GM04504 (cell line): Measurements from ENCODE around the gene CSF3.

Experiments used
- DNase-seq: peaks from one replicate; pipeline ENCODE4 v3.0.0-alpha.2; 2012; ENCODE audit warnings: low read depth

Gene CSF3

DNA sequence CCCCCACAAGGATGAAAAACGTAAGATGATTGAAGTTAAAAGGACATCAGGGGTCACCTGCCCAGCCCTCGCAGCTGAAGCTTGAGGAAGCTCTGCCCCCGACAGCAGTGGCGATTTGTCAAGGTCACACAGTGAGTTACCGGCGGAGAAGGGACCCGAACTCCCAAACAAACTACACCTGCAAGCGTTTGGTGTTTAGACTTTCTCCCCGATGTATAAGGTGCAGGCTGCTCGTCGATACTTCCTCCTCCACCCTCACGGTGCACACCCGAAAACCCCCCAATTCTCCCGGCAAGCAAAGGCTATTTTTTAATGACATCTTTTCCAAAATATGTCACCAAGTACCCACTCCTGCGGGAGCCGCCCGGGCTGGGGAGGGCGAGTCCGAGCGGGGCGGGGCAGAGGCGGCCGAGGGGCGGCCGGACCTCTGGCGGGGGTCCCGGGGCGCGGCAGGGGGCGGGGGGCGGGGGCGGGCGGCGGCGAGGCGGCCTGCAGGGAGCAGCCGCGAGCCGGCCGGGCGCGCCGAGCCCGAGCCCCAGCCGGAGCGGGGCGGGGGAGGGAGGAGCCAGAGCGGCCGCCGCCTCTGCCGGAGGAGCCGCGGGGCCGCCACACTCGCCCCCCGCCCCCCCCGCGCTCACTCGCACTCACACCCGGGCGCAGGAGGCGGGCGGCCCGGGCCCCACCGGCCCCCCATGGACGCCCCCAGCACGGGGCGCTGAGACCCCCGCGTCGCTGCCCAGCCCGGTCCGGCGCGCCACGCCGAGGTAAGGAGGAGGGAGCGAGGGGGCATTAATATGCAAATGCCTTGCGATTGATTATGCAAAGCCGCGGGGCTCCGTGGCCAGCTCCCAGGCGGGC lies 47.3 kb downstream of the CSF3 start, which contains the start of gene THRA:
TSS of gene THRA (plus strand) at position 637 of the 858 bp plus-strand sequence. CDS start 11,524 bp downstream, outside the sequence.
- no peak for DNase-seq

DNA sequence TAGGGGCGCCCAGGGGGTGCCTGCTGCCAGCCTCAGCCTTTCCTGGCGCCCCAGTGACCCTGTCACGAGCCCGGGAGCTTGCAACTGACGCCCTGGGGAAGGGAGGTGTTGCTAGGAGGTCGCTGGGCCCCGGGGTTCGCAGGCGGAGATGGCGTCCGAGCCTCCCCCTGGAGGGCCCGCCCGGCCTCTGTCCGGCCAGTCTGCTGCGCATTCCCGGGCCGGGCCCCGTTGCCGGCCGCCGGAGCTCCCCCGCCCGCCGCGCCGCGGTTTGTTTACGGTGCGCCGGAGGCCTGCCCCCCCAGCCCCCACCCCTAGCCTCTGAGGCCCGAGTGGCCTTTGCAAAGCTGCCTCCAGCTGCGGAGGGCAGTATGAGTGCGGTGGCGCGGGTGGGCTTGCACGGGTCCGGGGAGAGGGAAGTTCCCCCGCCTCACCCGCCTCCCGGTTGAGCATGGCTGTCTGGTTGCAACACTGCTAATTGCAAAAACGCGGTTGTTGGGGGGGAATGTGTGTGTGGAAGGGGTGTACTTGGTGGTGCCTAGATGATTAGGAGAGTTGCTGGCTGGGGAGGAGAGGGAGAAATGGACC lies 48.0 kb downstream of the CSF3 start:
- no peak for DNase-seq

DNA sequence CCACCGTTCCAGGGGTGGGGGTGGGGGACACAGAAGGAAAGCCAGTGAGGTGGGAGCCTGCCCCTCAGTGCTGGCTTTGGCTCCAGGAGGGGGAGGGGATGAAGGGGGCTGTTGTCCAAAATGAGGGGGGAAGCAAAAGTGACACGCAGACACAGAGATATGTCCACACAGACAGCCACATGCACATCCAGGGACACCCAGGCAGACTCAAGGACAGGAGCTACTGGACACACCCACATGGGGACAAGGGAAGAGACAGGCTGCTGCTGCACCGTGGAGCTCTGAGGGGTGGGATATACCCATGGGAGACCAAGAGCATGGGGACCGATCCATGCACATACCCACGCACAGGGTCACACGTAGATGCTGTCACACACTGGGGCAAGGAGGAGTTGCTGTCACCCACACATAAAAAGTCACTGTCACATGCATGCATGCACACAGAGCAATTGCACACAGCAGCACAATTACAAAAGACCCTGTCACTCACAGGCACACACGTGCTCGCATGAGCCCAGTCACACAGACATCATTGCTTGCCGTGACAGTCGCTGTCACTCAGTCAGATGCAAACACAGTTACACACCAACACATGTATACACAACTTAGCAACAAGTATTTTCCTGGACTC lies 48.8 kb downstream of the CSF3 start:
- no peak for DNase-seq

DNA sequence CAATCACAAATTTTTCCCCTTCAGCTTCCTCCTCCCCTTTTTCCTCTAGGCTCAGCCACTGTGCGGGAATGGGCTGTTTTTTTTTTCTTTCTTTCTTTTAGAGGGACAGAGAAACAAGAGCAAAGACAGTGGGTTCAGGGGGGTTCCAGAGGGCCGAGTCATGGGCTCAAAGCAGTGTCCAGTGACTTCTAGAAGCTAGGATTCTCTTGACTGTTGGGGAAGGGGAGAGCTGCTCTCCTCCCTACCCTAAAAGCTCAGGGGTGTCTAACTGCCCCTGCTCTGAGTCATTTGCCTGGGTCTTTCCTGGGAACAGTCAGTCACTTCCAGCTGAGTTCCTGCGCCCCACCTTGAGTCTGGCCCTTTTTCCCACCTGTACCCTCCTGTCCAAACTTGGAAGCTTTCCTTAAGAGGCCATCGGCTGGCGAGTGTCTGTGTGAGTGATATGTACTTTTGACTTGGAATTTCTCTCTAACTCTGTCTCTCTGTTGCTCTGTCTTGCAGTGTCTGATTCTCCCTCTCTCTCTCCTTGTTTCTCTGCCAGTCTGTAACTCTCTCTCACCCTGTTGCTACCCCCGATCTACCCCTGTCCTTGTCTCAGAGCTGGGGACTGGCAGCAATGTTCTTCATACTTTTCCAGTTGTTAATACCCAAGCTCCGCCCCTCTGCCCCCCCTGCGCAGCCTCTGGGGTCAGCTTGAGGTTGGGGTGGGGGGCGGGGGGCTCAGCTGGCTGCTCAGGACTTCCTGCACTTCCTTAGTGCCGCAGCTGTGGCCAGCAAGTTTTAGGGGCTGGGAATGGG lies 49.9 kb downstream of the CSF3 start:
- no peak for DNase-seq

DNA sequence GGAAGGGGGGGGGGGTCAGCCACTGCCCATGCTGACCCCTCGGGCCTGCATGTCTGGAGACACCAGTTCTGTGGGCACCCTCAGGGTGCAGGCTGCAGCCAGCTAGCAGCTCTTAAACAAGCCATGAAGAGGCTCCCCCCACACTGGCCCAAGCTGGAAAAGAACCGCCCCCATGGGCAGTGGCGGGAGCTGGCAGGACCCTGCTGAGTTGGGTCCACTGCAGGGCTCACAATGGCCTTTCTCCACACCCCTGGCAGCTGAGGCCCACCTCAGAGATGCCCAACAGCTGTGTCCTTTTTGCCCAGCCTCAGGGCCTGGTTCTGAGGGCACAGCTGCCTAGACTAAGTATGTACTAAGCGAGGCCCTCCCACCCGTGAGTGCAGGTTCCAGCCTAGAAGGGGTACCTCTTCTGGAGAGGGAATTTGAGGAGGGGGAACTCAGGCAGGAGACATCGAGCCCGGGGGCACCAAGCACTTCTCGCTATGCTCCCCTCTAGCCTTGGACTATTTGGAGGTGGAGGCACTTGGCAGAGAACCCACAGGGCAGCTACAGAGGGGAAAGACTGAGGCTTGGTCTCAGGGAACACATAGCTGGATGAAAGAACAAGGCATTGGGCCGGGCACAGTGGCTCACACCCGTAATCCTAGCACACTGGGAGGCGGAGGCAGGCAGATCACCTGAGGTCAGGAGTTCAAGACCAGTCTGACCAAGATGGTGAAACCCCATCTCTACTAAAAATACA lies 50.7 kb downstream of the CSF3 start:
- no peak for DNase-seq
